Neuronal stem cell (in vitro differentiated cells): ENCODE results near the gene RGS12.

Experiments
- DNase-seq: peaks from one replicate; pipeline ENCODE4 v3.0.0-alpha.2; 2013; ENCODE audit warnings: low spot score
- H2AFZ ChIP-seq: one replicate; pipeline ENCODE4 v1.6.1; 2013; ENCODE audit warnings: mild to moderate bottlenecking, low read length, inconsistent platforms
- H2AK5ac ChIP-seq: 2 replicates; pipeline ENCODE4 v1.6.1; 2013; ENCODE audit warnings: low read depth, mild to moderate bottlenecking, inconsistent platforms, low read length, moderate library complexity, mixed read lengths
- H2BK120ac ChIP-seq: 2 replicates; pipeline ENCODE4 v1.6.1; 2013; ENCODE audit warnings: low read depth, mild to moderate bottlenecking, inconsistent platforms, low read length, moderate library complexity, mixed read lengths
- H2BK12ac ChIP-seq: one replicate; pipeline ENCODE4 v1.6.1; 2013; ENCODE audit warnings: low read length, inconsistent platforms
- H2BK15ac ChIP-seq: 2 replicates; pipeline ENCODE4 v1.6.1; 2013; ENCODE audit warnings: mild to moderate bottlenecking, low read length, inconsistent platforms, mixed read lengths
- H2BK5ac ChIP-seq: one replicate; pipeline ENCODE4 v1.6.1; 2013; ENCODE audit warnings: inconsistent platforms, mild to moderate bottlenecking, low read length, moderate library complexity
- H3K14ac ChIP-seq: one replicate; pipeline ENCODE4 v1.6.1; 2013; ENCODE audit warnings: low read length, inconsistent platforms
- H3K18ac ChIP-seq: 2 replicates; pipeline ENCODE4 v1.6.1; 2013; ENCODE audit warnings: low read length, inconsistent platforms
- H3K23ac ChIP-seq: 2 replicates; pipeline ENCODE4 v1.6.1; 2013; ENCODE audit warnings: low read depth, mild to moderate bottlenecking, mixed read lengths, low read length, inconsistent platforms; ENCODE audit not compliant: poor library complexity
- H3K27ac ChIP-seq: replicated peaks from 3 replicates; pipeline ENCODE4 v1.5.1; 2013; ENCODE audit warnings: low read length, inconsistent platforms
- H3K27me3 ChIP-seq, 3 experiments: 2 replicates each; pipeline ENCODE4 v1.6.1; 2013; ENCODE audit warnings: low read length in 3 of 3, mild to moderate bottlenecking in 2 of 3, inconsistent platforms in 1 of 3, low read depth in 1 of 3, mixed read lengths in 1 of 3, moderate library complexity in 1 of 3; ENCODE audit not compliant: control insufficient read depth in 3 of 3, insufficient read depth in 3 of 3
- H3K36me3 ChIP-seq, 2 donors: replicated peaks in 1 of 2; 2 replicates each; pipeline ENCODE4 v1.6.1; 2013; ENCODE audit warnings: low read length in 2 of 2; ENCODE audit not compliant: control insufficient read depth in 2 of 2, insufficient read depth in 2 of 2
- H3K4ac ChIP-seq: 2 replicates; pipeline ENCODE4 v1.6.1; 2013; ENCODE audit warnings: inconsistent platforms, mild to moderate bottlenecking, low read length, moderate library complexity
- H3K4me1 ChIP-seq, 2 donors: 1 replicate in 1 of 2; 2 replicates in 1 of 2; pipeline ENCODE4 v1.6.1; 2013; ENCODE audit warnings: low read length in 2 of 2, low read depth in 1 of 2; ENCODE audit not compliant: control insufficient read depth in 2 of 2, insufficient read depth in 1 of 2
- H3K4me2 ChIP-seq: one replicate; pipeline ENCODE4 v1.6.1; 2013; ENCODE audit warnings: mild to moderate bottlenecking, low read length, inconsistent platforms; ENCODE audit not compliant: insufficient read depth, poor library complexity, severe bottlenecking
- H3K4me3 ChIP-seq, 2 donors: 2 replicates each; pipeline ENCODE4 v1.5.1; 2013; ENCODE audit warnings: low read length in 2 of 2, mild to moderate bottlenecking in 2 of 2, inconsistent platforms in 1 of 2, moderate library complexity in 1 of 2
- H3K79me1 ChIP-seq: one replicate; pipeline ENCODE4 v1.6.1; 2013; ENCODE audit warnings: low read depth, mild to moderate bottlenecking, inconsistent platforms, low read length, moderate library complexity
- H3K9ac ChIP-seq: one replicate; pipeline ENCODE4 v1.6.1; 2013; ENCODE audit warnings: mild to moderate bottlenecking, low read depth, low read length, inconsistent platforms; ENCODE audit not compliant: poor library complexity
- H3K9me3 ChIP-seq, 2 donors: replicated peaks in 1 of 2; 2 replicates each; pipeline versions ENCODE3 to v1.6.1; 2013; ENCODE audit warnings: low read length in 2 of 2, mild to moderate bottlenecking in 2 of 2, inconsistent platforms in 1 of 2, low read depth in 1 of 2, mixed read lengths in 1 of 2, moderate library complexity in 1 of 2; ENCODE audit not compliant: control insufficient read depth in 2 of 2, insufficient read depth in 1 of 2
- H4K8ac ChIP-seq: one replicate; pipeline ENCODE4 v1.6.1; 2013; ENCODE audit warnings: low read depth, mild to moderate bottlenecking, inconsistent platforms, low read length, moderate library complexity
- H4K91ac ChIP-seq: one replicate; pipeline ENCODE4 v1.6.1; 2013; ENCODE audit warnings: low read length, low read depth, mild to moderate bottlenecking, inconsistent platforms; ENCODE audit not compliant: poor library complexity
- WGBS, 2 donors: extraction: QIAGEN DNeasy Blood & Tissue Kit; methylation state at CpG; one replicate each; pipeline ENCODE4 v1.1.7; 2013; ENCODE audit warnings: missing lambda C conversion rate in 2 of 2, mixed read lengths in 1 of 2; ENCODE audit not compliant: insufficient read length in 2 of 2, insufficient replicate concordance in 1 of 2; ENCODE audit errors: extremely low coverage in 2 of 2; 5-methylcytosine and 5-hydroxymethylcytosine counted together

RGS12 gene

DNA sequence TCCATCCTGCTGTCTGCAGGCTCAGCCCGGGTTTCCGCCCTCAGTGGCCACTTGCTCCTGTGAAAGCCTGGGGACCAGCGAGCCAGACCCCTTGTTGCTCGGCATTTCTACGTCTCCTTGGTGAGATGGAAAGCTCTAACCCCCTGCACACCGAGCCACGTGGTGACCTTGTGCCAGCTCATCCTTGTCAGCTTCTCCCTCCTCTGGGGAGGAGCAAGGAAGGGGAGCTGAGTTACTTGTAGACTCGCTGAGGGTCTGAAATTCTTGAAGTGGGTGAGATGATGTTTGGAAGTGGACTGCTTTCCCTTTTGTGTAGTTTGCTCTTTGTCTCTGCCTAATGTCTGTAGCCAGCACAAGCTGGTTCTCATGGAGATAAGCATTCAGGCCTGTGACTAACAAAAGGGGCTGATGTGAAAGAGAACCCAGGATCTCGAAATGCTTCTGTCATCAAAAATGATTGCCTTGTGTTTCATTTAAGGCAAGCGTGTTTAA is 29.3 kb downstream of the RGS12 start:
- Histone ChIP-seq H3K4ac (no peak overlapping the region), H2BK15ac (no peak overlapping the region), H2BK12ac (peak overlapping the region; percentile 12), H2AK5ac (peak overlapping the region; percentile 99), H3K4me2 (no peak overlapping the region), H3K4me1 (peaks cover 26 to 38% of the 10 kb centered on the region in 2 donors), H4K91ac (no peak overlapping the region), H3K9me3 (peaks cover 2 to 29% of the 10 kb centered on the region in 2 donors), H3K27me3 (no peaks in the 10 kb centered on the region), H3K36me3 (peaks cover 7 to 54% of the 10 kb centered on the region in 2 donors), H3K23ac (no peak overlapping the region), H2AFZ (peak overlapping the region; percentile 37), H4K8ac (no peak overlapping the region), H3K4me3 (no peak overlapping the region), H3K9ac (no peak overlapping the region), H3K79me1 (peaks cover 18% of the 10 kb centered on the region), H3K14ac (no peak overlapping the region), H2BK120ac (peak overlapping the region; percentile 72), H3K27ac (peak overlapping the region; percentile 93), H2BK5ac (peak overlapping the region; percentile 91), H3K18ac (peak overlapping the region; percentile 86)
- WGBS, 2 donors, result no CpG with 5 or more reads among the region's 10 CpGs
- DNase-seq, result peak; percentile 77

DNA sequence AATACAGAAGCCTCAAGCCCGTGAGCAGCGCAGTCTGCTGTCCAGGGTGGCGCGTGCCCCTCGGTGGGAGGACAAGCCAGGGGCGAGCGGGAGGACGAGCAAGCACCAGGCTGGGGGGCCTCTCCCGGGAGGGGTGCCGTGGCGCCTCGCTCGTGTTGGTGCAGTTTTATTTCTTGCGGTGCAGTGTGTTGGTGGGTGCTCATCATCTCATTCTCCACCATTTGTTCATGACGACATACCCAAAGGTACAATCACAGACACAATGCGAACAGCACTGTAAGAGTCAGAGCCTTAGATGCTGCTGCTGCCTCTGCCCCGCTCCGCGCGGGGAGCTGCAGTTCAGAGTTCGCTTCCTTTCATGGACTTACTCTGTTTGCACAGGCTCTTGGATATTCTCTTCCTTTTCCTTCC is 30.3 kb downstream of the RGS12 start:
- Histone ChIP-seq H3K14ac (peak overlapping the region; percentile 72), H3K9ac (no peak overlapping the region), H3K36me3 (peaks cover 3 to 45% of the 10 kb centered on the region in 2 donors), H3K4me3 (no peak overlapping the region), H2BK120ac (peak overlapping the region; percentile 57), H2BK12ac (peak overlapping the region; percentile 77), H2BK15ac (peak overlapping the region; percentile 99), H3K4ac (peak overlapping the region; percentile 78), H4K8ac (no peak overlapping the region), H2BK5ac (peak overlapping the region; percentile 87), H2AFZ (no peak overlapping the region), H2AK5ac (peak overlapping the region; percentile 98), H3K4me1 (peaks cover 26 to 33% of the 10 kb centered on the region in 2 donors), H3K9me3 (peaks cover under 1 to 29% of the 10 kb centered on the region in 2 donors), H3K18ac (peak overlapping the region; percentile 96), H4K91ac (peak overlapping the region; percentile 85), H3K23ac (no peak overlapping the region), H3K79me1 (peaks cover 16% of the 10 kb centered on the region), H3K4me2 (no peak overlapping the region), H3K27ac (peak overlapping the region; percentile 71), H3K27me3 (no peaks in the 10 kb centered on the region)
- no peak for DNase-seq
- WGBS, 2 donors, result no CpG with 5 or more reads among the region's 21 CpGs

DNA sequence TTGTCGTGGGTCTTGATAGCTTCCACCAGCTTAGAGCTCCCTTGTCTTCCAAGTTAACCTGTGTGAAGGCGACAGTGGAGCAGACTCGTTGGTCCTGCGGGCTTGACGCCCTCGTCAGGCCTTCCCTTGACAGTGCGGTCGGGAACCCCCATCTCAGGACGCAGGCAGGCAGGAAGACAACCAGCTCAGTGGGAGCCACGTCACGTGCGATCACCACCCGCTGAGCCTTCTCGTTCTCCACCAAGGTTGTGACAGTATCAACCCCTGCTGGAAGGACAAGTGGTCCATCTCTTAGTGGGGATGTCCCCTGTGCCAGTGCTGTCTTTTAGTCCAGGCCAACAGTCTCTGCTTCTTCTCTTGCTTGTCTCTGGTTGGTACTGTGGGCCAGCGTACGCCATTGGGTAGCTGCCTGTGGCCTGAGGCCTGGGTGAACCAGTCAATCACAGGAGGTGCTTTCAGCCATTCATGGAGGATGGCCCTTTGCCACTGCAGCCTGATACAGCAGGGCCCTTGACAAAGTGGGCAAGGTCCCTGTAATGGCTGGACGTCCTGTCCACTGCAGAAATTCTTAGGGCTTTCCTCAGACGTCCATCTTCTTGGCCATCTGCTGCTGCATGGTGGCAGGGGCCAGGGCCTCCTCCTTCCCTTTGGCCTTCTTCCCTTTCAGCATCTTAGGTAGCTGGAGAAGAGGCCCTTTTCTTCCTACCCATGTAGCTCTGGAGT is 31.4 kb downstream of the RGS12 start:
- H3K4ac ChIP-seq, result no peak overlapping the region
- no peak overlapping the region for H3K9ac ChIP-seq
- no peak overlapping the region for H2AFZ ChIP-seq
- H3K79me1 ChIP-seq, result peaks cover 11% of the 10 kb centered on the region
- peak overlapping the region; percentile 77 for H2AK5ac ChIP-seq
- WGBS, 2 donors, result no CpG with 5 or more reads among the region's 18 CpGs
- H2BK12ac ChIP-seq, result peak overlapping the region; percentile 3
- peak overlapping the region; percentile 2 for H3K18ac ChIP-seq
- H4K8ac ChIP-seq, result no peak overlapping the region
- H3K36me3 ChIP-seq, result peaks cover 2 to 33% of the 10 kb centered on the region in 2 donors
- peaks cover 0 to 29% of the 10 kb centered on the region in 2 donors for H3K9me3 ChIP-seq
- H3K4me2 ChIP-seq, result no peak overlapping the region
- no peak overlapping the region for H3K23ac ChIP-seq
- H2BK120ac ChIP-seq, result no peak overlapping the region
- no peak overlapping the region for H3K27ac ChIP-seq
- H3K4me3 ChIP-seq, result no peak overlapping the region
- H3K14ac ChIP-seq, result no peak overlapping the region
- no peak overlapping the region for H4K91ac ChIP-seq
- no peaks in the 10 kb centered on the region for H3K27me3 ChIP-seq
- peak overlapping the region; percentile 5 for H2BK15ac ChIP-seq
- DNase-seq, result no peak
- H2BK5ac ChIP-seq, result no peak overlapping the region
- peaks cover 26 to 32% of the 10 kb centered on the region in 2 donors for H3K4me1 ChIP-seq

DNA sequence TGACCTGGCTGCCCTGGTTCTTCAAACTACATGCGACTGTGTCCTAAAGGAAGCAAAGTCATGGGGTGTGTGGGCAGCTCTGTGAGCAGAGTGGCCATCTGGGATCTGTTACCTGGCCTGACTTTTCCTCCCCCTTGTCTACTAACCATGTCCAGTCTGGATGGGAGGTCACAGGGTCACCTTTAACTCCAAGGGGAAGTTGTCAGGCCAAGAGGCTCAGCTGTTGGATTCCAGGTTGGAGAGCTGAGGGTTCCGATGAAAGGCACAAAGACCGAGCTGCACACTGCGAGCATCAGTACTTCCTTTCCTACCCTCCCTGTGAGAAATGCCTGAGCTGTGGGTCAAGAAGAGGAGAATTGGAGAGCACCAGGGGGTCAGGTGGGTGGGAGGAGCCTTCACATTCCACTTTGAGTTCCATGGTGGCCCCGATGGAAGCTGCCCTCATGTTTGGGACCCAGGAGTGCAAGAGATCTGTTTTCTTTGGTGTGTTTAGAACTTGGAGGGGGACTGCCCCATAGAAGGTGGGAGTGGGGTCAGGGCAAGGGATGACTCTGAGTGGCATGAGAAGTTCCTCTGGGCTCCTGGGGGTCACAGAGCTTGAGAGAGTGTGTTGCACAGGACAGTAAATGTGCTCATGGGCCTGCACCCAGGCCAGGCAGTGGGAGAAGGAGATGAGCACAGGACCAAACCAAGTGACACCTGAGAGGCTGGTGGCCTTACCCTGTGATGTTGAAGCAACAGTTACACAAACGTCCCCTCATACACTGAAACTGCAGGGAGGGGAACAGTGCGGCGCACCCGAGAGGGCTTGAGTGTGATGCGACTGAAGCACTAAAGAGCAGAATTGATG is 36.2 kb downstream of the RGS12 start:
- H2BK120ac ChIP-seq, result no peak overlapping the region
- H3K4me1 ChIP-seq, result peaks cover 0 to 6% of the 10 kb centered on the region in 2 donors
- no peak overlapping the region for H3K9ac ChIP-seq
- peaks cover 5% of the 10 kb centered on the region for H3K79me1 ChIP-seq
- no peaks in the 10 kb centered on the region for H3K27me3 ChIP-seq
- H3K9me3 ChIP-seq, result peaks cover 0 to 24% of the 10 kb centered on the region in 2 donors
- no peak overlapping the region for H3K27ac ChIP-seq
- no peak overlapping the region for H4K8ac ChIP-seq
- H3K4me3 ChIP-seq, result no peak overlapping the region
- H4K91ac ChIP-seq, result no peak overlapping the region
- H3K4ac ChIP-seq, result no peak overlapping the region
- H2BK12ac ChIP-seq, result no peak overlapping the region
- no peak overlapping the region for H3K14ac ChIP-seq
- DNase-seq, result no peak
- no CpG with 5 or more reads among the region's 10 CpGs for WGBS, 2 donors
- H2BK5ac ChIP-seq, result peak overlapping the region; percentile 1
- H3K23ac ChIP-seq, result no peak overlapping the region
- H2AK5ac ChIP-seq, result no peak overlapping the region
- no peak overlapping the region for H2BK15ac ChIP-seq
- H3K36me3 ChIP-seq, result peaks cover 2 to 5% of the 10 kb centered on the region in 2 donors
- no peak overlapping the region for H2AFZ ChIP-seq
- H3K18ac ChIP-seq, result peak overlapping the region; percentile 5
- H3K4me2 ChIP-seq, result no peak overlapping the region
